ENCODE results near the gene MEST.

MEST gene

GRCh38 chr7:130479716-130480400, 12.0 kb upstream of the MEST start:
- no peak overlapping the region for H3K4me3 ChIP-seq (ENCODE audit: low read length)
- no peak for DNase-seq (ENCODE audit: low read depth, low spot score)

DNA sequence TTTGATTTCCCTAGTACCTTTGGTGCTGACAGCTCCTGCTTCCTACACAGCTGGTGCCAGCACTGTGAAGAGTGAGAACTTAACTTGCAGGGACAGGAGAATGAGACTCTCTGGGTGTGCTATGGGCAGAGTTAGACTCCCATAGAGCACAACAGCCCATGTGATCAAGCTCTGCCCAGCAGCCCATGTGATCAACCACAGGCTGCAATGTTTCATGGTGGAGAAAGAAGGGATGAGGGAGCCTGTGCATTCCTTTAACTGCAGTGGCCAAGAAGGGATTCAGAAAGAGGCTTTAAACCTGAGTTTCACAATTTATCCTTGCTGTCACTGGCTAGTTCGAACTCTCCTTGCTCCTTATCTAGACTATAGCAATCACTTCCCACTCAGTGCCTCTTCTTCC, 10.0 kb upstream of the MEST start:
- no peak for DNase-seq (ENCODE audit: low read depth, low spot score)
- H3K4me3 ChIP-seq (ENCODE audit: low read length) = no peak overlapping the region

GRCh38 chr7:130483031-130483430, 8.9 kb upstream of the MEST start:
- H3K4me3 ChIP-seq (ENCODE audit: low read length) = no peak overlapping the region
- no peak for DNase-seq (ENCODE audit: low read depth, low spot score)

DNA sequence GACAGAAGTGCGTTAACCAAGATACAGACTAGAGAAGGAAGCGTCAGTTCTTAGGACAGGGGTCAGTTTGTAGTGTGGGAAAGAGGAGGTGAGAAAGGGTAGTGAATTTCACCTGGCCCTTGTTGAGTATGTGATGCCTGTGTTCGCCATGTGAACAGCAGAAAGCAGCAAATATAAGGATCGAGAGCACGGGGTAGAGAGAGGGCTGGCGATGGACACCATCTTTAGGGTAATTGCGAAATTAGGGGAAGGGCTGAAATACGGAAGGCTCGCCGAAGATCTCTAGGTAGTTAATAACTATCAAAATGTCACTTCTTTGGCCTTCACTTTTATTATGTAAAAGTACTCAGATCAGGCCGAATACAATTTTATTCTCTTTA, 6.2 kb upstream of the MEST start:
- no peak overlapping the region for H3K4me3 ChIP-seq (ENCODE audit: low read length)
- DNase-seq (ENCODE audit: low read depth, low spot score) = no peak

DNA sequence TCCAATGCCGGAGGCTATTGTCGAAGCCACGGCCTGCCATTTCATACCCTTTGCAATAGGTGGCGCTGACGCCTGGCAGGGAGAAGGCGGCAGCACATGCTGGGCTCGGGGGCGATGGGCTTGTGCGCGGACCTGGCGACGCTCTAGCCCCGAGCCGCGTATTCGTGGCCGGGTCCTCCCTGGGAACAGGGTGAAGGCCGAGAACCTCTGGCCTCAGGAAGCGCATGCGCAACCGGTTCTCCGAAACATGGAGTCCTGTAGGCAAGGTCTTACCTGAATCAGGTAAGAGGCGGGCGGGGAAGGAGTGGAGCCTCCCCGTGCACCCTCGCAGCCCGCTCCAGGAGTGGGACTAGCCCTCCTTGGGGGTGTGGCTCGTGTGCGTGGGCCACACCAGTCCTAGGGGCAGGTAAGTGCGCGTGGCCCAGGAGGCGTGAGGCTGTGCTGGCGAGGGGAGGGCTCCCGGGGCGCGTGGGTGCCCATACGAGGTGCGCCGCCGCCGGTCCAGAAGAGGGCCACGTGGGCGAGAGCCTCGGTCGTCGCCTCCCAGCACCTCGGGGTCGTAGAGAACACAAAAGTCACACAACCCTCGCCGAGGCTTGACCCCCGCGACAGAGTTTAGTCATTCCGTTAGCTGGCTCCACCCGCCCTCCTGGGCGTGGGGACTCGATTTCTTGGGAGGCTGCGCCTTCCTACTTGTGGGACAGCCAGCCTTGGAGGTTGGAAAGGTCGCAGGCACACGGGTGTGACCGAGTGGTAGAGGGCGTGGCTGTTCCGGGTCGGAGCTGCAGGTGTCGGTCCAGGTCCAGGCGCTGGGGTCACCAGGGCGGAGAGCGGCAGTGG, 5.6 kb upstream of the MEST start:
- no peak overlapping the region for H3K4me3 ChIP-seq (ENCODE audit: low read length)
- no peak for DNase-seq (ENCODE audit: low read depth, low spot score)

DNA sequence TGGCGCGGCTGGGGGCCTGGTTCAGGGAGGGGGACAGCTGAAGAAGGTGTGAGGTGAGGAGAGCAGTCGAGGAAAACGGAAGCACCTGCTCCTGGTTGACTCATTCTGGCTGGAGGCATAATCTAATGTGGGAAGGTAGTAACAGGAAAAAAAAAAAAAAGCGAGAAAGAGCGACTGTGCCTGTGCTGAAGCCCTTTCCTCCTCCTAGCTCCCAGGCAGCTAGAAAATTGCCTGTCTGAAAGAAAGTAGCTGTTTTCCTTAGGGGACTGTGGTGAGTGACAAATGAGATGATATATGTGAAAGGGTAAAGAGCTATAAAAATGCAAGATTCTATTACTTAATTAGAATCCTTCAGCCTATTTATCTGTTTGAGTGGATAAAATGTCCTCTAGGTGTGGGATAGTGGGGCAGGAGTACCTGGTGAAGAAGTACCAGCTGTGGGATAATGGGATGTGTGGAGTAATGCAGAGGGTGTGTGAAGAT, 4.9 kb upstream of the MEST start:
- DNase-seq (ENCODE audit: low read depth, low spot score) = no peak
- H3K4me3 ChIP-seq (ENCODE audit: low read length) = no peak overlapping the region

DNA sequence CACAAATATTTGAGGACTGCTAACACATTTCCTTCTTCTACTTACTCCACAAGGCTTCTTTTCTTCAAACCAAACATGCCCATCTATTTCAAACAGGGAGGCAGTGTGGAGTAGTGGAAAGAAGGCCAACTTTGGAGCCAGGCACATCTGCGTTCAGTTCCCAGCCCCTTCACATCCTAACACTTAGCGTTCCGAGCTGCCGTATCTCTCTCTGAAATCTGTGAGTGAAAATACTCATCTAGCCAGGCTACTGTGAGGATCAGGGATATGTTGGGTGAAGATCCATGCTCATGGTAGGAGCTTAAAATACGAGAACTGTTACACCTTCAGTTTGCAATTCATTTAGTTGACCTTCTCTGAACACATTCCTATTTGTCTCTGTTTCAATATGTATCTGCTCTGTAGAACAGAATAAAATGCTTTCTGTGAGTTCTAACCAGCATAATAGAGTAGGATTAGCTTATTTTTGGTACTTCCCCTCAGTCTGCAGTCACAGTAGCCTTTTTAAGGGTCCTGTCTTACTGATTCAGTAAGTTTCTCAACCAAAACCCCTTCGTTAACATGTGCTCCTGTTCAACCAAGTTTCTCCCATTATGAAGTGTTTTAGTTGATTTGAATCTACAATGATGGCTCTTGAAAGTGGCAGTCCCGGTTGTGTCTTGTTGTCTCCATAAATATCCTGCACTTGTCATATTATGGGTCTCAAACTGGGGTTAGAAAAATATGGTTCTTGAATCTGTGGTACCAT, 3.3 kb upstream of the MEST start:
- H3K4me3 ChIP-seq (ENCODE audit: low read length) = no peak overlapping the region
- DNase-seq (ENCODE audit: low read depth, low spot score) = no peak

- no peak overlapping the region for H3K4me3 ChIP-seq (ENCODE audit: low read length)
These were observed 2.5 kb upstream of the MEST start for GRCh38 chr7:130489140-130489983.

GRCh38 chr7:130490311-130490791, 1.5 kb upstream of the MEST start:
- H3K4me3 ChIP-seq (ENCODE audit: low read length) = no peak overlapping the region
- no peak for DNase-seq (ENCODE audit: low read depth, low spot score)

More at GRCh38 chr7:130489140-130489983, 2.5 kb upstream of the MEST start:
- no peak for DNase-seq (ENCODE audit: low read depth, low spot score)

GRCh38 chr7:130490888-130491804, 739 bp upstream of the MEST start:
- no peak for DNase-seq (ENCODE audit: low read depth, low spot score)
- no peak overlapping the region for H3K4me3 ChIP-seq (ENCODE audit: low read length)

- DNase-seq (ENCODE audit: low read depth, low spot score) = no peak
- no peak overlapping the region for H3K4me3 ChIP-seq (ENCODE audit: low read length)
These were observed 814 bp downstream of the MEST start for GRCh38 chr7:130492523-130493274.

DNA sequence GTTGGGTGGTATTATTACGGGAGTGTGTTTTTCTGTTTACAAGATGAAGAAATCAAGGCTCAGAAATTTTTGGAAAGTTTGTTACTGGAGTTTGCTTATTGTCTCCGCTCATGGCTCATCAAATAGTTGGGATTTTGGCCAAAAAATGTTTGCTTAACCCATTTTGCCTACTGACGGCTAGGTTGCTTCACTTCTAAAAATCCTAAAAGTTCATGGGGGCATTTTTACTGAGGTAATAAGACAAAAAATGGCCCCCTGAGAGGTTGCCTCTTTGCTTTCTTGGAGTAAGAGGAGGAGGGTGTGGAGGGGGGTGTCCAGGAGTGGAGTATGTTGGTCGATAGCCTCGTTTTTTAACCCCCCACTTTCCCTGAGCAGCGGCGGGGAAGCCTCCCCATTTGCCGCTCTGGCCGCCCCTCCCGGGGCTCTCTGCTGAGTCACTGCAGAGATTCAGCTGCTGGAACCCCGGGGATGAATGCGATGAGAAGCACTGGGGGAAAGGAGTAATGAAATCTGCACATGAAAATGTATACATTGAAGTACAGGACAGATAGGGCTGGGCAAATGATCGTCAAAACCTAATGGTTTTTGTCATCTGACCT, 1.5 kb downstream of the MEST start:
- no peak overlapping the region for H3K4me3 ChIP-seq (ENCODE audit: low read length)
- no peak for DNase-seq (ENCODE audit: low read depth, low spot score)

DNA sequence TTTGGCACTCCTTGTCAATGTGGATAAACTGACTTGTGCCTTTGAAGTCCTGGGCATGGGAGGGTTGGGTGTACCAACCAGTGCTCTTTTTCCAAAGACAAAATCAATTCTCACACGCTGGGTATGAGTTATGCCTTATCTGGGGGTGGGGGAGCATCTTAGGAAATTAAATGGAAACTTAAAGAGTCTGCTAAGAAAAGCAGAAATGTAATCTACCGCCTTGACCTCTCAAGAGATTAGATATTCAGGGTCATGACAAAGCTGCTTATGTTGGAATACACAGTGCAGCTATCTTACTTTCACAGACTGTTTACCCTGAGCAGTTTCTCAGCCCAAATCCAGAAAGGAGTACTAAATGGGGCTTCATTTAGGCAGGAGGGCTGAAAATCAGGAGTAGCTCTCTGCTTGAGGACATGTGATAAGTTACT, 2.6 kb downstream of the MEST start:
- H3K4me3 ChIP-seq (ENCODE audit: low read length) = no peak overlapping the region

DNA sequence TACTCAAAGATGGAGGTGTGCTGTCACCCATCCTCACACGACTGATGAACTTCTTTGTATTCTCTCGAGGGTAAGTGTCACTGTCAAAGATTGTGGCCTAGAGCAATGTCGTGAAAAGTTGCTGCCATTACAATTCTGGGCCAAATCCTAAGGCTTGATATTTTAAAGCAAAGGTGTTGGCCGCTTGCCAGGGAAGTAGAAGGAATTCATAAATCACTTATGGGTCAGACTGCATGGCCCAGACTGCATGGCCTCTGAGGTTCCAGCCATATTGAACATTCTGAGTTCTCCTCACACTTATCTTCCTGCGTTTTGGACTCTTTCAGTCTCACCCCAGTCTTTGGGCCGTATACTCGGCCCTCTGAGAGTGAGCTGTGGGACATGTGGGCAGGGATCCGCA, 8.6 kb downstream of the MEST start:
- no peak for DNase-seq (ENCODE audit: low read depth, low spot score)
- no peak overlapping the region for H3K4me3 ChIP-seq (ENCODE audit: low read length)

More for the DNA sequence above, 2.6 kb downstream of the MEST start:
- DNase-seq (ENCODE audit: low read depth, low spot score) = no peak

DNA sequence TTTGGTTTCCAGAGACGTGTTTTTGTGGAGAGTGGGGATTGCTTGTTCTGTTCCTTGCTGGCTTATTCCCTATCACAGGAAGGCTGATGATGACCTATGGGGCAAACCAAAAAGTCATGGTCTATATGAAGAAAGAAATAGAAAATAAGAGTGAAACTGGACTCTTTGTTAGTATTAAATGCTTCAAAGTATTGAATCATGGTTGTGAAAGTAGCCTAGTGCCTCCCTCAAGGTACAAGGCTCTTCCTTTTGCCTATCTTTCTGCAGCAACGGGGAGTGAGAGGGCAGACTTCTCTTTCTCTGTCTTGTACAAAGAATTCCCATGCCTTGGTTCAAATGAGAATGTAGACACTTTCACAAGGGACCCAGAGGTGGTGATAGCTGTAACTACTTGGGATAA, 9.0 kb downstream of the MEST start:
- H3K4me3 ChIP-seq (ENCODE audit: low read length) = no peak overlapping the region
- DNase-seq (ENCODE audit: low read depth, low spot score) = no peak

GRCh38 chr7:130505753-130506152, 13.9 kb downstream of the MEST start:
- DNase-seq (ENCODE audit: low read depth, low spot score) = no peak
- H3K4me3 ChIP-seq (ENCODE audit: low read length) = no peak overlapping the region

DNA sequence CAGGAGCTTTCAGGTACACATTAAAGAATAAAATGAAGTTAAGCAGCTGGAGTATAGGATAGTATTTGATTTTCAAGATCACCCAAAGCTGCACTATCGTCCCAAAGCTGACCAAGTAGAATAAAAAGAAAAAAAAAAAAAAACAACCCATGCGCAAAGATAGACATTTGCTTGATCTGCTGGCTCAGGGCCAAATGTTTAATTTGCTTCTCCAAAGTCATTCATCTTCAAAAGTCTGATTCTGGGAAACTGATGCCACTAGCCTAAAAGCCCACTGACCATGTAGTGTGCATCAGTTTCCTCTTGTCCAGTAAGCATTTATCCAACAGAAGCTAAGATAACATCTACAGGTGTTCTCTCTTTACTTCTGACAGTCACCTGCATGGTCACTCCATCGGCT, 14.5 kb downstream of the MEST start:
- H3K4me3 ChIP-seq (ENCODE audit: low read length) = no peak overlapping the region
- no peak for DNase-seq (ENCODE audit: low read depth, low spot score)

All from Jurkat, Clone E6-1 (cell line).